ENCODE data around the gene FDXACB1.
A peak's percentile ranks its signal among the peaks of the same experiment; 100 is the strongest.

Gene FDXACB1

DNA sequence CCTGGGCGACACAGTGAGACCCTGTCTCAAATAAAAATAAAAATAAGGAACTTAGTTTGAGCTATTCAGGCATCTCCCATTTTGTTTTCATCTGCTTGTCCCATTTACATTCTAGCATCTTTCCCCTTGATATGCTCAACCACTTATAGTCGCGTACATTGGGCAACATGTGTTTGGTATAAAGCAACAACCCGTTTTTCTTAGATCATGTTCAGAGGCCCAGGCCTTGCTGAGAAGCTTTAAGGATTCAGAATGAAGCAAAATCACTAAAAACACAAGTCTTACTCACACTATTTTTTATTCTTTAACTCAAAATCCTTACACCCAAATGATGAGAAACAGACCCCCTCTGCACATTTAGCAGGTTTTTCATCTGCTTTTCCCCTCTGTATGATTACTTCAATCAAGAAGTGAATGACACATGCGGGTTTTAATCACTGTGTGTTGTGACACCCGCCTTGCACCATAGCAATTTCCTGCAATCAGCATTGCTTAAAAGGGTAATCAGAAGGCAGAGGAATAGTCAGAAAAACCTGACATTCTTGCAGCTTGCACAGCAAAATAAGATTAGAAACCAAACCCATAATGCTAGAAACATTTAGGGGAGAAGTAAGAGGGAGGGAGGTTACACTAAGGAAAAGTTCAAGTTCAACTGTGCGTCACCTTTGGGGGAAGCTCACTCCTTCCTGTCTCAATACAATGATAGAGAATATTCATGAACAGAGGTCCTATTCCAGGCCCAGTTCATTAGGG lies 33.5 kb downstream of the FDXACB1 start:
- peak; percentile 24 for DNase-seq (ENCODE audit: low read depth)
- no peak overlapping the region for H3K4me3 ChIP-seq (ENCODE audit: low read length)
- TF ChIP-seq, protein P1, sequence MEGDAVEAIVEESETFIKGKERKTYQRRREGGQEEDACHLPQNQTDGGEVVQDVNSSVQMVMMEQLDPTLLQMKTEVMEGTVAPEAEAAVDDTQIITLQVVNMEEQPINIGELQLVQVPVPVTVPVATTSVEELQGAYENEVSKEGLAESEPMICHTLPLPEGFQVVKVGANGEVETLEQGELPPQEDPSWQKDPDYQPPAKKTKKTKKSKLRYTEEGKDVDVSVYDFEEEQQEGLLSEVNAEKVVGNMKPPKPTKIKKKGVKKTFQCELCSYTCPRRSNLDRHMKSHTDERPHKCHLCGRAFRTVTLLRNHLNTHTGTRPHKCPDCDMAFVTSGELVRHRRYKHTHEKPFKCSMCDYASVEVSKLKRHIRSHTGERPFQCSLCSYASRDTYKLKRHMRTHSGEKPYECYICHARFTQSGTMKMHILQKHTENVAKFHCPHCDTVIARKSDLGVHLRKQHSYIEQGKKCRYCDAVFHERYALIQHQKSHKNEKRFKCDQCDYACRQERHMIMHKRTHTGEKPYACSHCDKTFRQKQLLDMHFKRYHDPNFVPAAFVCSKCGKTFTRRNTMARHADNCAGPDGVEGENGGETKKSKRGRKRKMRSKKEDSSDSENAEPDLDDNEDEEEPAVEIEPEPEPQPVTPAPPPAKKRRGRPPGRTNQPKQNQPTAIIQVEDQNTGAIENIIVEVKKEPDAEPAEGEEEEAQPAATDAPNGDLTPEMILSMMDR (conservative IDR thresholded peaks at IDR 0.05; ENCODE audit: low read length), result no peak

DNA sequence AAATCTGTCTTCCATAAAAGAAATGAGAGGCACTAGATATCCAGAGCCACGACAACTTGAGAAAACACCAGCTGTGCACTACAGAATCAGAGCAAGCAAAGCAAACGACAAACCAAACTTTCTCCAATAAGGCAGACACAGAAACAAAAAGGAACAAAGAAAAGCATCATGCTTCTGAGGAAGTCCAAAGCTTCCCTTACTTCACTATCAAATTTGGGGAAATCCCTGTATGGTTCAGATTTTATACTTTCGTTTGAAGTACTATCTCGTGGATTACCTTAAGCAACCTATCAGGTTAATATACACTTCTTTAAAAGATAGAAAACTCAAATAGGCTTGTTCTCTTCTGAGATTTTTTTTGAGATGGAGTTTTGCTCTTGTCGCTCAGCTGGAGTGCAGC lies 35.3 kb downstream of the FDXACB1 start:
- no peak for DNase-seq (ENCODE audit: low read depth)
- TF ChIP-seq, protein P1 (conservative IDR thresholded peaks at IDR 0.05; ENCODE audit: low read length), result no peak
- H3K4me3 ChIP-seq (ENCODE audit: low read length), result no peak overlapping the region

DNA sequence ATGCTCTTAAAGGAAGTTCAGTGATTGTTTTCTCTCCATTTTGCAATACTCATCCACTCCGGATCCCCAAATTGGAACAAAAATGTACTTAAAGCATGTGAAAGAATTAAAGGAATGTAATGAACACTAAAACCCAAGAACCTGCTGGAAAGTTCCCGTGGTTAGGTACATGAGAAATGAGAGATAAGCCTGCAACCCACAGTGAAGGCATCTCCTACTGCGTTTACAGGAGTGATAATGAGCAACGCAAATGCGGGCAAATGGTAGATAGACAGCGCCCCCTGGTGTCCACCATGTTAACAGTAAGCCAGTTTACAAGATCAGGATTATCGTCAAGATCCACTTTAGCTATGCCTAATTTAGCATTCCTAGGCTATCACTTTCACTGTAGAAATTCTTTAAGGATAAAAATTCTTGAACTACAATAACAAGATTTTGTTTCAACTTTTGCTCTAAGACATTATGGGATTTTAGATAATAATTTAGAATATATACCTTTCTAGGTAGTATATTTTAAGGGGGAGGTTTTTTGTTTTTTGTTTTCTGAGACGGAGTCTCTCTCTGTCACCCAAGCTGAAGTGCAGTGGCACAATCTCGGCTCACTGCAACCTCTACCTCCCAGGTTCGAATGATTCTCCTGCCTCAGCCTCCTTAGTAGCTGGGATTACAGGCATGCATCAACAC lies 37.5 kb downstream of the FDXACB1 start:
- TF ChIP-seq, protein P1 (conservative IDR thresholded peaks at IDR 0.05; ENCODE audit: low read length), result peak; percentile 89
- no peak overlapping the region for H3K4me3 ChIP-seq (ENCODE audit: low read length)
- DNase-seq (ENCODE audit: low read depth), result peak; percentile 94

DNA sequence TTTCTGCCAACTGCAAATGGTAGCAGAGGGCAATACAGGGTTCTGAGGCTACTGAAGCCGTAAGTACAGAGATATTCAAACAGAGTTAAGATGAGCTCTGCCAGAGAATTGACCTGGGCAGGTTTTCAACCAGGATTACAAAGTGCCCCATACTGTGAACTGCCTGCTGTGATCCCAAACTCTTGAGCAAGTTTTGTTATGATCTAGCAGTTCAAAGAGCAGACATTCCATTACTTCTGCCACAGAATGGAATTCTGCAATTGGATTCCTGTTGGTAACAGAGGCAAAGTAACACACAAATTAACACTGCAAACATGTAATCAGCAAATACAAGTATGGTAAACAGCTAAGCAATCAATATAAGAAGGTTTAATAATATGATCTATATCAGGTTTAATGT lies 38.8 kb downstream of the FDXACB1 start:
- peak; percentile 67 for DNase-seq (ENCODE audit: low read depth)
- H3K4me3 ChIP-seq (ENCODE audit: low read length), result no peak overlapping the region
- TF ChIP-seq, protein P1 (conservative IDR thresholded peaks at IDR 0.05; ENCODE audit: low read length), result no peak

DNA sequence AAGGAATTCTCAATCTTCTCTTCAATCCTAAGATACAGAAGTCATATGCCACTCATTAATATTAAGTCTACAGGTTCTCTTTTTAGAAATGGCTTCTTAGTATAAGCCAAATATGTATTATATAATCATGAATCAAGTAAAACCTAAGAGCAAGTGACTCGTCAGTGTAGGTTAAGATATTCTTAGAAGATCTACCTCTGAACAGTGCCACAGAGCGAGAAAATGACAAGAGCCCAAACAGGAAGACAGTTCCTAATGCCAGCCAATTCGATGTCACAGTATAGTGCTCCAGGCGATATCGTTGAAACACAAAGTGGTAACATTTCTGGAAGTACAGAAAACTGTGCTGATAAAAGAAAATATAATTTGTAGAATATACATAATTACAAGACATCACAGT lies 40.9 kb downstream of the FDXACB1 start:
- TF ChIP-seq, protein P1 (conservative IDR thresholded peaks at IDR 0.05; ENCODE audit: low read length), result no peak
- H3K4me3 ChIP-seq (ENCODE audit: low read length), result no peak overlapping the region
- DNase-seq (ENCODE audit: low read depth), result no peak

DNA sequence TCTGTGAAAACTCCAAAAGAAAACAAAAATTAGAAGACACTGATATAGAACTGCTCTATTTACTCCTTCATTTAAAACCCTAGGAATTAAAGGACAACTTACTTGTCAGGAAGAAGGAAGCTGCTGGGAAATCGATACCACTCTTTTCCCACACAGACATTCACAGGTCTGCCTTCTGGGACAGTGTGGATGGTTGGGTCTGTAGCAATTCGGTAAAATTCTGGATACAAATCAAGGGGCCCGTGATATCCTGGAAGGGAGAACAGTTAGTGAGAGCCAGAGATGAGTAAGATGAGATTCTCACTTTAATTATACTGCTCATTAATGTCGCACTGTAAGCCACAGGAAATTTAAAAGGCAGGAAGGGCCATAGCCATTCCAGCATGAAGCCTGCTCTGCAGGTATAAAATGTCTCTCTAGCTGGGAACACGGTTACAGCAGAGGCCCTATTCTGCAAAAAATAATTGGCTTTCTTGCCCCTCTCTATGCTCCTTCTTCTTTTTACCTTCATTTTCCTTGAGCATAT lies 41.5 kb downstream of the FDXACB1 start:
- no peak overlapping the region for H3K4me3 ChIP-seq (ENCODE audit: low read length)
- TF ChIP-seq, protein P1 (conservative IDR thresholded peaks at IDR 0.05; ENCODE audit: low read length), result no peak
- DNase-seq (ENCODE audit: low read depth), result no peak

DNA sequence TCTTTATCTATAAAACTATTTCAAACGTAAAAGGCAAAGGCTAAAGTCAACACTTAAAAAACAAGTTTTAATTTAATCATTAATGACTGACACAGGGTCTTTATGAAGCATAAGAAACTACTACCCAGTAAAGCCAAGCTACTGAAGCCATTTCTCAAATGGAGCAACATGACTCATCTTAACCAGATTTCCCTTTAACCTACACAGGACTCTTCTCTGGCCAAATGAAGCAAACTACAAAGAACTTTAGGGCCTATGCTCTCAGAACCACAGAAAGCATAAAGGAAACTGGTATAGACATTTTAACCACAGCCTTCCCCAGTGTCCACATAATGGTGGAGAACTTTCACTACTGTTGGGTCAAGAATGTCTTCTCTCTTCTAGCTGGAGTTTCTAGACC lies 42.2 kb downstream of the FDXACB1 start:
- H3K4me3 ChIP-seq (ENCODE audit: low read length), result no peak overlapping the region
- DNase-seq (ENCODE audit: low read depth), result no peak

More for the DNA sequence above, 42.2 kb downstream of the FDXACB1 start:
- TF ChIP-seq, protein P1 (conservative IDR thresholded peaks at IDR 0.05; ENCODE audit: low read length), result no peak
